OCI-LY3 (cell line): Measurements from ENCODE around the gene KRT27.

Source experiments
- CTCF ChIP-seq: fragments of 200-600, 300-600 bp; sonication (generic); IDR thresholded peaks from 2 replicates; pipeline ENCODE4 v1.5.1; 2014; ENCODE audit warnings: antibody characterized with exemption, low read length, low read depth
- EZH2phosphoT487 ChIP-seq: fragments of 200-600 bp; shearing (Covaris generic); IDR thresholded peaks from 2 replicates; pipeline ENCODE4 v1.6.1; 2018; ENCODE audit warnings: antibody characterized with exemption, mixed run types, low read depth

GRCh38 chr17:40806131-40806530, 23.8 kb upstream of the KRT27 start:
- TF ChIP-seq CTCF (no peak), EZH2phosphoT487 (no peak)
